GM19468 (cell line): ENCODE results near the gene NAA10.

Experiments used
- ATAC-seq: cut with Tn5 transposase; IDR thresholded peaks from one replicate; pipeline ENCODE4 v1.9.1; 2021; ENCODE audit warnings: mild to moderate bottlenecking, moderate library complexity, moderate number of reproducible peaks; ENCODE audit not compliant: unreplicated experiment; ENCODE audit errors: extremely low read depth

Gene NAA10

GRCh38 chrX:153887385-153887784, 47.5 kb downstream of the NAA10 start:
- ATAC-seq: no peak

DNA sequence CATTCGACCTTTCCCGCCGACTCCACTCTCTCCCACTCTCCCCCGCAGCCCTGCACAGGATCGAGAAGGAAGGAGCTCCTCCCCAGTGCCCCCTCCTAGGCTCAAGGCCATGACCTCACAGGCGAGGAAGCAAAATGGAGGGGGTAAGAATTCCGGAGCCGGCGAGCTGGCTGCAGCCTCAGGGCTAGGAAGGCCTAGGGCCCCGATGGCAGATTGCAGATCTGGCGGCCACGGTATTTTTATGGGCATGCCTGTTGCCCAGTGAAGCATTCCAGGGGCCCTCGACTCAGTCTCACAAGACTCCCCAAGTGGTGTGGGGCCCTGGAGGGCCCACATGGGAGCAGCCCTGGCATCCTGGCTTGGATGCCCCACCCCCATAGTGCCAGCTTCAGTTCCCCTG, 47.9 kb downstream of the NAA10 start:
- no peak for ATAC-seq

DNA sequence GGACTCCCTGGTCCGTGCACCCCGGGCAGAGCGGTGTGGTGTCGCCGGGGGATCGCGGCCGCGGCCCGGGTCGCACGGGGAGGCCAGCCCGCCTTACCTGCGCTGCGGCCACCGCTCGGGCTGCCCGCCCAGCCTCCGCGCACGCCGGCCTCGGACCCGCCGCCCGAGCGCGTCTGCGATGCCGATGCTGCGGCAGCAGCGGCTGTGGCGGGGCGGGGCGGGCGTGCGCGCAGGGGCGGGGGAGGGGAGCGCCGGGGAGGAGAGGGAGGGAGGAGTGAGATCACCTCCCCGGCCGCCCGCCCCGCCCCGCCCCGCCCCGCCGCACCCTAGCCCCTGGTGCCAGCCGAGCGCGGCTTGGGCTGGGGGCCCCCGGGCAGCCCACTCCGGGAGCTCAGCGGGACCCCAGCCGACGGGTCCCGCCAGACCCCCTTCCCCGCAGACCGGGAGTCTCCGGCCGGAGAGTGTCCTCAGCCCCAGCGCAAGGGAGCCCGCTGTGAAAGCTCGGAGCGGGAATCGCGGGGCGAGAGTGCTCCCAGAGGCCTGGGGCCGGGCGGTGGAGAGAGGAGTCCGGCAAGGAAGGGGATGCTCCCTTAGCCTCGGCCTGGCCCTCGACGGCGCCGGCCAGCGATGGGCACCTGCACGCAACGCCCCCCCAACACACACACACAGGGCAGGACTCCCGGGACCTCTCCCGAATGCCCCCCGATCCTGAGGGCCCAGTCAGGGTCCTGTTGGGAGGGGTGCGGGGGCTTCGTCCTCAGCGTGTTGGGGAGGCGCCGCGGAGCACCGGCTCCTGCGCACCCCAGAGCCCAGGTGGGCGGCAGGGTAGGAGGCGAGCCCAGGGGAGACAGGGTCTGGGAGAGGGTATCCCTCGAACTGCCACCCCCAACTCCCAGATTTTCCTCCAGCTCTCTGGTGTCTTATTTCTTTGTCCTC, 48.6 kb downstream of the NAA10 start, which contains the start of gene L1CAM:
Gene L1CAM, minus strand, starts transcription at position 206 of the 936 bp plus-strand sequence. CDS start 10,337 bp downstream, outside the sequence.
- ATAC-seq: no peak

DNA sequence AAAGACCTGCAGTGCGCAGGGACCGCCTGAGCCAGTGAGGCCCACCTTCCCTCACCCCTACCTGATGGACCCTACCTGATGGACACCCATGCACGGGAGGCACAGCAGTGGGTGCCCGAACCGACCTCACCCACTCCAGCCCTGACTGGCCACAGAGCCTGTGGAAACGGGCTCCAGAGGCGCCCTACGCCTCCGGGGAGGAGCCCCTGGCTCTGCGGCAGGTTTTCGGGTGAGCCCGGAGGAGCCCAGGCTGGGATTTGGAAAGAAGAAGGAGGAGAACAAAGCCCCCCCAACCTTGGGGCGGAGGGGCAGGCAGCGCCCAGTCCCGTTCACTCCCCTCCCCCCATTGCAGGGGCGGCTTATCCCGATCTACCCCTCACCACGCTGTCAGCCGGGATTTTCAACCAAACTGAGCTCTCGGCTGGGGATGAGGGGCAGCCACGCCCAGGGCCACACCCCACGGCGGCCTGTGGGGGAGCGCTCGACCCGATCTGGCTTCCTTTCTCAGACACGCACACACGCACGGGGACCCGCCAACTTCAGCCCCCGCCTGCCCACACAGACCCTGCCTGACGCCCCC, 49.5 kb downstream of the NAA10 start:
- no peak for ATAC-seq

GRCh38 chrX:153884590-153884989, 50.2 kb downstream of the NAA10 start:
- ATAC-seq: no peak

DNA sequence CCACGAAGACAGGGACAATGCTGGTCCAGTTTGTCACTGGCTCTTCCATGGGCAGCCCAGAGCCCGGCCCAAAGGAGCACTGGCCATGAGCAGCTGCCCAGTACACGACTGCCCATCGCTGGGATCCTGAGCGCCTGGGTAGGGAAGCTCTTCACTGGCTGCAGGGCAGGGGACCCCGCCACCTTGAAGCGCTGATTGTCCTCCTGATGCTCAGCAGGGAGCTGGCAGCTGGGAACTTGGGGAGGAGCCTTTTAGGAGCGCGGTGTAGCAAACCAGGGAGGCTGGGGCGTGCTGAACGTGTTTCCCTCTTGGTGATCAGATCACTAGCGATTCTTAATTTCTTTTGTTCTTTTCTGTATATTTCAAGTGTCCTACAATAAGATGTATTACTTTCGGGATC, 50.7 kb downstream of the NAA10 start:
- ATAC-seq: no peak

- no peak for ATAC-seq
These were observed 51.5 kb downstream of the NAA10 start for GRCh38 chrX:153883163-153883843.

GRCh38 chrX:153882557-153882956, 52.3 kb downstream of the NAA10 start:
- ATAC-seq: no peak

GRCh38 chrX:153882086-153882498, 52.7 kb downstream of the NAA10 start:
- ATAC-seq: no peak

DNA sequence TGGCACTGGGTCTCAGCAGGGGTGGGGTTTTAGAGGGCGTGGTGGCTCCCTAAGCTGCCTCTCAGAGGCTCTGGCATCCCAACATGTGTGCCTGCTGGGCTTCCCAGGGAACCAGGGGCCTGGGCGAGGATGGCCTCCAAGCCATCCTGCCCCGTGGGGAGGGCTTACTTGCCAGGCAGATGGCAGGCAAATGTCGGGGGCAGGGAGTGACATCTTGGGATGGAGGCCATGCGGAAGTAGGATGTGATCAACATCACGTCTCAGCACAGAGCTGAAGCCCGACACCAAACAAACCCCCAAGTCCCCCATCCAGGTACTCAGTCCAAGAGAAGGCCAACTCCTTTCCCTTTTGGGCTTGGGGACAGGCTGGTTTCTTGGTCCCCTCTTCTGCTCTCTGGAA, 53.6 kb downstream of the NAA10 start:
- ATAC-seq: no peak

- no peak for ATAC-seq
These were observed 54.4 kb downstream of the NAA10 start for GRCh38 chrX:153880440-153880815.

DNA sequence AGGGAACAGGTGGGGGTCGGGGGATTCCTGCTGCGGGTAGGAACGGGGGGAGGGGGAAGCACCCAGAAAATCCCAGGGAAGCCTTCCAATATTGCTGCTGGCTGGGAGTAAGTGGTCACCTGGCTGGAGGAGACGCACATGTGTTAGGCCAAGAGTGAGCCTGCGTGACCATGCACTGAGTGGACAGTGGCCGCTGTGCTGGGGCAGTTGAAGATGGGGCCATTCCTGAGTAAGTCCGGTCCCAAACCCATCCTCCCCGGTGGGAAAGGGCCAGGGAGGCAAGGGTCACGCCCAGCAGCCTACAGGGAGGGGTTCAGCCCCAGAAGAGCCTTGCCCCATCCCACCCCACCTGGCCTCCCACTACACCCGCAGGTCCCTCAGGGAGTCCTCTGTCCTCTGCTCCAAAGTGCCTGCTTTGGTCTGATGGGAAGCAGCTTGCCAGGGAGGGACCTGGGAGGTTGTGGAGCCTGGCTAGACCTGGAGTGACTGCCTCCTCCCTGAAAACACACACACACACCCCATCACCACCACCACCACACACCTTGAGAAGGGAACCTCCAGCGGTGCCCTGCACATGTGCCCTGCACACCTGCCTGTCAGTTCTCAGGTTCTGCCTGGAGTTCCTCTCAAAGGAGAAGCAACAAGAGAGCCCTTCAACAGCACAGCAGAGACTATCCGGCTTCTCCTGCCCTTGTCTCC, 54.9 kb downstream of the NAA10 start:
- no peak for ATAC-seq
